ENCODE data around the gene GET4. TPM values are rescaled to one million over a fixed set of nuclear protein-coding genes. Genes with fewer than 3 reads are reported as not detected.
"Not testable (repeated sequence)": the region's sequence is repeated elsewhere in the genome, so short reads cannot be mapped to it uniquely, and the experiment has no call there.

The GET4 gene
- total RNA-seq, 1 experiment from 2014 or later: 16.2 TPM

GRCh38 chr7:937856-938484 is 61.6 kb downstream of the GET4 start:
- no peak overlapping the region for H2AFZ ChIP-seq (ENCODE audit: low read length)
- no peaks in the 10 kb centered on the region for H3K9me2 ChIP-seq (replicated peaks; ENCODE audit: insufficient read depth, low read length)
- no peaks in the 10 kb centered on the region; the same call in 1 of the 2 replicates for H3K4me1 ChIP-seq (ENCODE audit: low read length)
- H3K79me2 ChIP-seq (ENCODE audit: low read length): no peaks in the 10 kb centered on the region
- H3K9ac ChIP-seq (ENCODE audit: low read length): no peak overlapping the region
- H3K9me3 ChIP-seq (ENCODE audit: low read length): peaks cover 3% of the 10 kb centered on the region; the same call in 1 of the 2 replicates
- no peak overlapping the region for H3K4me3 ChIP-seq (ENCODE audit: low read length)
- no peaks in the 10 kb centered on the region for H3K36me3 ChIP-seq (ENCODE audit: insufficient read depth, low read length)
- no peak for DNase-seq
- no peak overlapping the region for H3K4me2 ChIP-seq (ENCODE audit: low read depth, low read length, poor library complexity, severe bottlenecking)
- no peak overlapping the region for H3K27ac ChIP-seq (ENCODE audit: low read length)
- H4K20me1 ChIP-seq (ENCODE audit: insufficient read depth, low read depth, low read length): no peaks in the 10 kb centered on the region
- peaks cover 3% of the 10 kb centered on the region; the same call in 1 of the 2 replicates for H3K27me3 ChIP-seq (ENCODE audit: low read length)

GRCh38 chr7:938546-939185 is 62.3 kb downstream of the GET4 start:
- no peak for DNase-seq
- Histone ChIP-seq H3K27me3 (ENCODE audit: low read length) (peaks cover 3% of the 10 kb centered on the region; the same call in 1 of the 2 replicates), H3K79me2 (ENCODE audit: low read length) (no peaks in the 10 kb centered on the region), H3K9me3 (ENCODE audit: low read length) (peaks cover 3% of the 10 kb centered on the region; the same call in 1 of the 2 replicates), H3K4me3 (ENCODE audit: low read length) (no peak overlapping the region), H3K9me2 (replicated peaks; ENCODE audit: insufficient read depth, low read length) (no peaks in the 10 kb centered on the region), H3K9ac (ENCODE audit: low read length) (no peak overlapping the region), H2AFZ (ENCODE audit: low read length) (no peak overlapping the region), H3K4me1 (ENCODE audit: low read length) (no peaks in the 10 kb centered on the region; the same call in 1 of the 2 replicates), H4K20me1 (ENCODE audit: insufficient read depth, low read depth, low read length) (no peaks in the 10 kb centered on the region), H3K4me2 (ENCODE audit: low read depth, low read length, poor library complexity, severe bottlenecking) (no peak overlapping the region), H3K36me3 (ENCODE audit: insufficient read depth, low read length) (no peaks in the 10 kb centered on the region), H3K27ac (ENCODE audit: low read length) (no peak overlapping the region)

- H3K4me1 ChIP-seq (ENCODE audit: low read length): no peaks in the 10 kb centered on the region; the same call in 1 of the 2 replicates
- no peaks in the 10 kb centered on the region for H3K36me3 ChIP-seq (ENCODE audit: insufficient read depth, low read length)
- H3K27ac ChIP-seq (ENCODE audit: low read length): no peak overlapping the region
- H4K20me1 ChIP-seq (ENCODE audit: insufficient read depth, low read depth, low read length): no peaks in the 10 kb centered on the region
- no peaks in the 10 kb centered on the region for H3K9me2 ChIP-seq (replicated peaks; ENCODE audit: insufficient read depth, low read length)
- H2AFZ ChIP-seq (ENCODE audit: low read length): no peak overlapping the region
- DNase-seq: no peak
- H3K4me2 ChIP-seq (ENCODE audit: low read depth, low read length, poor library complexity, severe bottlenecking): no peak overlapping the region
- H3K9ac ChIP-seq (ENCODE audit: low read length): no peak overlapping the region
- peaks cover 3% of the 10 kb centered on the region; the same call in 1 of the 2 replicates for H3K27me3 ChIP-seq (ENCODE audit: low read length)
- no peak overlapping the region for H3K4me3 ChIP-seq (ENCODE audit: low read length)
- H3K9me3 ChIP-seq (ENCODE audit: low read length): peaks cover 3% of the 10 kb centered on the region; the same call in 1 of the 2 replicates
- H3K79me2 ChIP-seq (ENCODE audit: low read length): no peaks in the 10 kb centered on the region
These were observed 63.5 kb downstream of the GET4 start for GRCh38 chr7:939843-940242.

- DNase-seq: no peak
- H3K9me2 ChIP-seq (replicated peaks; ENCODE audit: insufficient read depth, low read length): no peaks in the 10 kb centered on the region
- H3K9ac ChIP-seq (ENCODE audit: low read length): no peak overlapping the region
- H3K9me3 ChIP-seq (ENCODE audit: low read length): peaks cover 3% of the 10 kb centered on the region; the same call in 1 of the 2 replicates
- H3K36me3 ChIP-seq (ENCODE audit: insufficient read depth, low read length): no peaks in the 10 kb centered on the region
- H4K20me1 ChIP-seq (ENCODE audit: insufficient read depth, low read depth, low read length): no peaks in the 10 kb centered on the region
- no peak overlapping the region for H3K4me2 ChIP-seq (ENCODE audit: low read depth, low read length, poor library complexity, severe bottlenecking)
- peaks cover 3% of the 10 kb centered on the region; the same call in 1 of the 2 replicates for H3K27me3 ChIP-seq (ENCODE audit: low read length)
- no peak overlapping the region for H3K27ac ChIP-seq (ENCODE audit: low read length)
- no peaks in the 10 kb centered on the region; the same call in 1 of the 2 replicates for H3K4me1 ChIP-seq (ENCODE audit: low read length)
- H3K4me3 ChIP-seq (ENCODE audit: low read length): no peak overlapping the region
- H2AFZ ChIP-seq (ENCODE audit: low read length): no peak overlapping the region
- no peaks in the 10 kb centered on the region for H3K79me2 ChIP-seq (ENCODE audit: low read length)
These were observed 64.5 kb downstream of the GET4 start for GRCh38 chr7:940599-941408.

- H3K4me3 ChIP-seq (ENCODE audit: low read length); H3K36me3 ChIP-seq (ENCODE audit: insufficient read depth, low read length): not testable (repeated sequence)
These were observed 67.4 kb downstream of the GET4 start for GRCh38 chr7:943793-944192.

GRCh38 chr7:944744-945143 is 68.4 kb downstream of the GET4 start:
- Histone ChIP-seq H2AFZ (ENCODE audit: low read length) (no peak overlapping the region), H4K20me1 (ENCODE audit: insufficient read depth, low read depth, low read length) (no peaks in the 10 kb centered on the region), H3K79me2 (ENCODE audit: low read length) (no peaks in the 10 kb centered on the region), H3K9me3 (ENCODE audit: low read length) (peaks cover 3% of the 10 kb centered on the region; the same call in 1 of the 2 replicates), H3K27ac (ENCODE audit: low read length) (no peak overlapping the region), H3K4me2 (ENCODE audit: low read depth, low read length, poor library complexity, severe bottlenecking) (no peak overlapping the region), H3K27me3 (ENCODE audit: low read length) (peaks cover 3% of the 10 kb centered on the region; the same call in 1 of the 2 replicates), H3K4me1 (ENCODE audit: low read length) (0 out of 2 replicates have a peak, but pooled peaks cover 5% of the 10 kb centered on the region), H3K36me3 (ENCODE audit: insufficient read depth, low read length) (no peaks in the 10 kb centered on the region), H3K9me2 (replicated peaks; ENCODE audit: insufficient read depth, low read length) (no peaks in the 10 kb centered on the region), H3K9ac (ENCODE audit: low read length) (no peak overlapping the region), H3K4me3 (ENCODE audit: low read length) (no peak overlapping the region)
- no peak for DNase-seq

More at GRCh38 chr7:943793-944192, 67.4 kb downstream of the GET4 start:
- not testable (repeated sequence) for H3K9me3 ChIP-seq (ENCODE audit: low read length); H3K9me2 ChIP-seq (replicated peaks; ENCODE audit: insufficient read depth, low read length); H3K4me1 ChIP-seq (ENCODE audit: low read length); H3K79me2 ChIP-seq (ENCODE audit: low read length); H3K27me3 ChIP-seq (ENCODE audit: low read length); DNase-seq; H3K9ac ChIP-seq (ENCODE audit: low read length); H3K4me2 ChIP-seq (ENCODE audit: low read depth, low read length, poor library complexity, severe bottlenecking); H2AFZ ChIP-seq (ENCODE audit: low read length); H4K20me1 ChIP-seq (ENCODE audit: insufficient read depth, low read depth, low read length); H3K27ac ChIP-seq (ENCODE audit: low read length)

- Histone ChIP-seq H3K27ac (ENCODE audit: low read length) (no peak overlapping the region), H4K20me1 (ENCODE audit: insufficient read depth, low read depth, low read length) (no peaks in the 10 kb centered on the region), H3K9me3 (ENCODE audit: low read length) (peaks cover 3% of the 10 kb centered on the region; the same call in 1 of the 2 replicates), H3K4me1 (ENCODE audit: low read length) (0 out of 2 replicates have a peak, but pooled peaks cover 5% of the 10 kb centered on the region), H2AFZ (ENCODE audit: low read length) (no peak overlapping the region), H3K9me2 (replicated peaks; ENCODE audit: insufficient read depth, low read length) (no peaks in the 10 kb centered on the region), H3K4me2 (ENCODE audit: low read depth, low read length, poor library complexity, severe bottlenecking) (no peak overlapping the region), H3K36me3 (ENCODE audit: insufficient read depth, low read length) (no peaks in the 10 kb centered on the region), H3K9ac (ENCODE audit: low read length) (no peak overlapping the region), H3K4me3 (ENCODE audit: low read length) (no peak overlapping the region), H3K27me3 (ENCODE audit: low read length) (peaks cover 3% of the 10 kb centered on the region; the same call in 1 of the 2 replicates), H3K79me2 (ENCODE audit: low read length) (no peaks in the 10 kb centered on the region)
- DNase-seq: no peak
These were observed 68.8 kb downstream of the GET4 start for GRCh38 chr7:945147-945555.

Measured in Karpas-422 (cell line).